ENCODE results near the gene FLT1. TPM values are rescaled to one million over a fixed set of nuclear protein-coding genes. Genes with fewer than 3 reads are reported as not detected.
A peak's percentile ranks its signal among the peaks of the same experiment; 100 is the strongest.

Gene FLT1
- total RNA-seq, 2 donors from 2014 or later = 3.0 to 12.7 TPM

DNA sequence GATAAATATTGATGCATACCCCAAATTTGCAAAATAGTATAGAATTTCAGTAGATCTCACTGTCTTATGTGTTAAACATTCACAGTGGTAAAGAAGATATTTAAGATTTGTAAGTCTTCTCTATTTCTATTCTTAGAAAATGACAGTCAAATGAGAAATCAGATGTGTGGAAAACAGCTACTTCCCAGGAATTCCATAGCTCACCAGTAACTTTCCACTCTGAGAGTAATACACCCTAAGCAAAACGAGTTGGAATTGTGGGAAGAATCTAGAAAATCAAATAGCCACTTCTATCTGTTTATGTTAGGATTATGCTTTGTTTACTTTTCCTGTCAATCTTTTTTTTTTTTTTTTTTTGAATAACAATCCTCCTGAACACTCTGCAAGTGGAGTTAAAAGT lies 69.1 kb downstream of the FLT1 start:
- H3K36me3 Mint-ChIP-seq (ENCODE audit: low read depth) = no peaks in the 10 kb centered on the region
- H3K4me1 Mint-ChIP-seq = peaks cover 9% of the 10 kb centered on the region
- no peak for ATAC-seq (replicated peaks)
- no peak overlapping the region for H3K4me3 Mint-ChIP-seq
- no peak overlapping the region for H3K27ac Mint-ChIP-seq
- peaks cover 5% of the 10 kb centered on the region for H3K27me3 Mint-ChIP-seq
- no peaks in the 10 kb centered on the region for H3K9me3 Mint-ChIP-seq

- Mint-ChIP-seq H3K4me3 (no peak overlapping the region), H3K4me1 (peaks cover 9% of the 10 kb centered on the region), H3K36me3 (ENCODE audit: low read depth) (no peaks in the 10 kb centered on the region), H3K27me3 (peaks cover 5% of the 10 kb centered on the region), H3K27ac (no peak overlapping the region), H3K9me3 (no peaks in the 10 kb centered on the region)
- no peak for ATAC-seq (replicated peaks)
These were observed 70.4 kb downstream of the FLT1 start for GRCh38 chr13:28424541-28424940.

DNA sequence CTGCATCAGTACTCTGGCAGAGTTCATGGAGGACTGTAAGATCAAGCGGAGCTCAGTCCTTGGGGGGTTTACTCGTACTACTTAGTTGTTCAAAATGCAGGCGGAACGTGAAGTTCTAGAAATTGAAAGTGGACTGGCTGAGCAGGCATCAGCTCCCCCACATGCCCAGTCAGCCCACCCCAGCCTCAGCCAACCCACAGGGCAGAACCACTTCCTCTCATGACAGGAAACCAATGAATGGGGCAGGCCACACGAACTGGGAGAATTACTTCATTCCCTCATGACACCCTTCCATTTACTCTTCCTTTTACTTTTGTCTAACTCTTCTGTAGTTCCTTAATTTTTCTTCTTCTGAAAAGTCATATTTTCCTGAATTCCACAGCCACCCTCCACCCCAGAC lies 71.9 kb downstream of the FLT1 start:
- peaks cover 5% of the 10 kb centered on the region for H3K27me3 Mint-ChIP-seq
- no peaks in the 10 kb centered on the region for H3K36me3 Mint-ChIP-seq (ENCODE audit: low read depth)
- ATAC-seq (replicated peaks) = peak; percentile 24
- H3K9me3 Mint-ChIP-seq = no peaks in the 10 kb centered on the region
- H3K4me3 Mint-ChIP-seq = peak overlapping the region; percentile 1
- H3K4me1 Mint-ChIP-seq = peaks cover 9% of the 10 kb centered on the region
- no peak overlapping the region for H3K27ac Mint-ChIP-seq

DNA sequence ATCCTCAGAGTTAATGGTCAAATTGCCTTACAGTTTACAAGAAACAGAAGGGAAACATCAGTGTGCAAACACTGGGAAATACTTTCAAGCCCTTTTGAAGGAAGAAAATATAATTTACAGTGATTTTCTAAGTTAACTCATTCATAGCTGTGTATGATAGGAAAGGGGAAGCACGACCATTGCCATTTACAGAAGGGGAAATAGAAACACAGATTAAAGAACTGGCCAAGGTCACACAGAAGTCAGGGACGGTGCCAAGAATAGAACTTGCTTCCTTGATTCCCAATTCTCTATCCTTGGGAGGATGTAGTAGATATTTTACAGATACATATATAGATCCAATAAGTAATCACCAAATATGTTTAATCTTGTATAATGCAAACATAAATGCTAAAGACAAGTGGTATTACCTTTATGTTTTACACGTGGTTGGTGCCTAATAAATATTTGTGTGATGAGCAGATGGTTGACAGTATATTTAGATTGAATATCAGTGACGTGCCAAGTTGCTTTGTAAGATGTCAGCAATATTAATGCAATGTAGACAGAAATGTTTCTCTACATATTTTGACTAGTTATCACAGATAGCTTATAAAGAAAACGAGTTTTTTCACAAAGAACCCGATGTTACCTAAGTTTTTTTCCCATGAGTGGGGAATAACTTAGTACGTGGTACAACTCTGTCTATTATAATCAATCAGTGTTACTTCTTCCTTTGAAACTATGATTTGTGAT lies 73.1 kb downstream of the FLT1 start:
- peaks cover 9% of the 10 kb centered on the region for H3K4me1 Mint-ChIP-seq
- no peaks in the 10 kb centered on the region for H3K36me3 Mint-ChIP-seq (ENCODE audit: low read depth)
- H3K9me3 Mint-ChIP-seq = no peaks in the 10 kb centered on the region
- no peak overlapping the region for H3K4me3 Mint-ChIP-seq
- H3K27ac Mint-ChIP-seq = no peak overlapping the region
- peaks cover 5% of the 10 kb centered on the region for H3K27me3 Mint-ChIP-seq
- no peak for ATAC-seq (replicated peaks)

- Mint-ChIP-seq H3K27me3 (no peaks in the 10 kb centered on the region), H3K9me3 (no peaks in the 10 kb centered on the region), H3K4me3 (no peak overlapping the region), H3K36me3 (ENCODE audit: low read depth) (no peaks in the 10 kb centered on the region), H3K27ac (no peak overlapping the region), H3K4me1 (peaks cover 9% of the 10 kb centered on the region)
- no peak for ATAC-seq (replicated peaks)
These were observed 74.2 kb downstream of the FLT1 start for GRCh38 chr13:28420704-28421103.

- H3K27me3 Mint-ChIP-seq = peaks cover 3% of the 10 kb centered on the region
- no peaks in the 10 kb centered on the region for H3K4me1 Mint-ChIP-seq
- no peak overlapping the region for H3K27ac Mint-ChIP-seq
- H3K4me3 Mint-ChIP-seq = no peak overlapping the region
- no peaks in the 10 kb centered on the region for H3K9me3 Mint-ChIP-seq
- peak; percentile 54 for ATAC-seq (replicated peaks)
- no peaks in the 10 kb centered on the region for H3K36me3 Mint-ChIP-seq (ENCODE audit: low read depth)
These were observed 78.9 kb downstream of the FLT1 start for GRCh38 chr13:28415994-28416421.

DNA sequence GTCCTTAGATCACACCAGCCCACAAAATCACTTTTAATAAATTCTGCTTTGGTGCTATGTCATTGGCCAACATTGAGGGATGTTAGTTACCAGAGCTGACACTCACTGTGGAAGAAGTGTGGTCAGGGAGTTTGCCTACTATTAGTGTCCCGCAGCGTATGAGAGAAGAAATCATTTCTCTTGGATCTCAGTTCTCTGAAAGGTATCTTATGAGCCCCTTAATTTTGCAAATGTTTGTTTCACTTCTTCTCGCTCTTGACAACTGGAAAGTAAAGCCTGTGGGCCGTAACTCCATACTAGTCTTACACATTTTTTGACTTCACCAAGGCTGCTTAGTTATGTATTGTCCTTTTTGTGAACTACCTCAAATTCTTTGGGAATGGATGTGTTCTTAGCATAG lies 80.9 kb downstream of the FLT1 start:
- H3K4me1 Mint-ChIP-seq = no peaks in the 10 kb centered on the region
- no peak overlapping the region for H3K27ac Mint-ChIP-seq
- peaks cover 12% of the 10 kb centered on the region for H3K27me3 Mint-ChIP-seq
- no peaks in the 10 kb centered on the region for H3K36me3 Mint-ChIP-seq (ENCODE audit: low read depth)
- ATAC-seq (replicated peaks) = no peak
- H3K4me3 Mint-ChIP-seq = no peak overlapping the region
- H3K9me3 Mint-ChIP-seq = no peaks in the 10 kb centered on the region

DNA sequence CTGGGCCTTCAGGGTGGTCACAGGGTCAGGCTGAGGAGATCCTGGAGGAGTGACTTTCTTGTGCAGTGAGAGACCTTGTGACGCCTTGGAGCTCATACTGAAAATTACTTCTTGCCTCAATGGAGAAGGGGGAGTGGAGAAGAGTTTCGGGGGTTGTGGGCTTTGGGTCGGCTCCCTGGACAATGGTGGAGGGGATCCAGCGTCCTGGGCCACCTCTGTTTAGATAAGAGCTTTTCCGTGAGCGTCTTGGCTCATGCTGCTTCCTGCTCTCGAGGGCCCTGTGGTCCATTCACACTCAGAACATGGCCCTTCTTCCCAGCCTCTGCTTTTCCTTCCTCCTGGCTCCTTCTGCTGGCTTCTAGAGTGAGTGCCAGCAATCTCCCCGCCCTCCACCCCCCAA lies 81.9 kb downstream of the FLT1 start:
- Mint-ChIP-seq H3K27me3 (peaks cover 16% of the 10 kb centered on the region), H3K4me3 (no peak overlapping the region), H3K9me3 (no peaks in the 10 kb centered on the region), H3K36me3 (ENCODE audit: low read depth) (no peaks in the 10 kb centered on the region), H3K4me1 (no peaks in the 10 kb centered on the region), H3K27ac (no peak overlapping the region)
- no peak for ATAC-seq (replicated peaks)

DNA sequence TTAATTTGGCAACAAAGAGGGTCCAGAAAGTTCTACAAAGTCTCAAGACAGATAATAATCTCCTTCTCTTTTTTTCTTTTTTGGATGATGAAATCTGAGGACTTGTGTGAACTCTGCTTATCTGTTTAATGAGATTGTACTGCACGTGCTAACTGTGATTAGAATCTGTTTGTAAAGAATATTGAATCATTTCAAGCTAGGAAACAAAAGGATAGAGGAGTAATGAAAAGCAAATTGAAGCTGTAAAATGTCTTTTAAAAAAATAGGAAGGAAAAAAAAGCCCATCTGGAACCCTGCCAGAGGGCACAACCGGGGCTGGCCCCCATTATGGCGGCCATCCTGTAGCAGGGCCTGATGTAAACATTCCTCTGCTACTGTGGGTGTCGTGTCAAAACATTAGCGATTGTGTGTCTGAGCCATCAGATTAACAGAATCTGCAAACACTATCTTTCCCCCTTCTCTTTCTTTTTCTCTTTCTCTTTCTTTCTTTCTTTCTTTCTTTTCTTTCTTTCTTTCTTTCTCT lies 83.0 kb downstream of the FLT1 start:
- no peak overlapping the region for H3K27ac Mint-ChIP-seq
- peaks cover 16% of the 10 kb centered on the region for H3K27me3 Mint-ChIP-seq
- no peak for ATAC-seq (replicated peaks)
- no peaks in the 10 kb centered on the region for H3K4me1 Mint-ChIP-seq
- no peaks in the 10 kb centered on the region for H3K36me3 Mint-ChIP-seq (ENCODE audit: low read depth)
- H3K9me3 Mint-ChIP-seq = no peaks in the 10 kb centered on the region
- no peak overlapping the region for H3K4me3 Mint-ChIP-seq

GRCh38 chr13:28410096-28410495 lies 84.8 kb downstream of the FLT1 start:
- Mint-ChIP-seq H3K36me3 (ENCODE audit: low read depth) (no peaks in the 10 kb centered on the region), H3K4me1 (no peaks in the 10 kb centered on the region), H3K4me3 (no peak overlapping the region)

GRCh38 chr13:28409648-28410047 lies 85.3 kb downstream of the FLT1 start:
- no peaks in the 10 kb centered on the region for H3K36me3 Mint-ChIP-seq (ENCODE audit: low read depth)
- peaks cover 16% of the 10 kb centered on the region for H3K27me3 Mint-ChIP-seq
- H3K27ac Mint-ChIP-seq = no peak overlapping the region

More at GRCh38 chr13:28410096-28410495, 84.8 kb downstream of the FLT1 start:
- Mint-ChIP-seq H3K27ac (no peak overlapping the region), H3K27me3 (peaks cover 16% of the 10 kb centered on the region), H3K9me3 (no peaks in the 10 kb centered on the region)
- ATAC-seq (replicated peaks) = no peak

GRCh38 chr13:28408863-28409262 lies 86.1 kb downstream of the FLT1 start:
- Mint-ChIP-seq H3K4me3 (no peak overlapping the region), H3K9me3 (no peaks in the 10 kb centered on the region), H3K27ac (no peak overlapping the region), H3K4me1 (no peaks in the 10 kb centered on the region), H3K36me3 (ENCODE audit: low read depth) (no peaks in the 10 kb centered on the region), H3K27me3 (peaks cover 16% of the 10 kb centered on the region)
- no peak for ATAC-seq (replicated peaks)

More at GRCh38 chr13:28409648-28410047, 85.3 kb downstream of the FLT1 start:
- H3K9me3 Mint-ChIP-seq = no peaks in the 10 kb centered on the region
- H3K4me3 Mint-ChIP-seq = no peak overlapping the region
- H3K4me1 Mint-ChIP-seq = no peaks in the 10 kb centered on the region
- ATAC-seq (replicated peaks) = no peak

- Mint-ChIP-seq H3K4me3 (no peak overlapping the region), H3K36me3 (ENCODE audit: low read depth) (no peaks in the 10 kb centered on the region), H3K4me1 (no peaks in the 10 kb centered on the region), H3K9me3 (no peaks in the 10 kb centered on the region), H3K27ac (no peak overlapping the region), H3K27me3 (peaks cover 16% of the 10 kb centered on the region)
- no peak for ATAC-seq (replicated peaks)
These were observed 86.6 kb downstream of the FLT1 start for GRCh38 chr13:28408235-28408848.

DNA sequence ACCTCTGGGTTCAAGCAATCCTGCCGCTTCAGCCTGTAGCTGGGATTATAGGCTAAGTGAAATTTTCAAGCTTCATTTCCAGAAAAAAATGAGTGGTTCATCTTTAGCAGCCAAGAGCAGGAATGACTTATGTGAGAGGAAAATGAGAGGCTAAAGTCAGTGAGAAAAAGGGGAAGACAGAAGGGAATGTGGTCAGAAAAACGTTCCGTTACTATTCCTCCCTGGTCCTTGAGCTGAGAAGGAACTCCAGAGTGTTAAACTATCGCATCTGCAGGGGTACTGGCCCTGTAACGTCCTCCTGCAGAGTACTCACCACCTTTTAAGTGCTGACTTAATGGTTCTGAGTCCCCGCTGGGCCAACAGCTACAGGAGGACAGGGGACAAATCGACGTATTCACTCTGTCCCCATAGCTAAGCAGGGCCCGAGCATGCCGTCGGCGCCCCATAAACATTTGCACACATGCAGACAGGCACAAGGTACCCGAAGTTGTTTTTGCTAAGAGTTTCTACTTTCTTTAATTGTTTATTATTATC lies 88.1 kb downstream of the FLT1 start:
- H3K4me1 Mint-ChIP-seq = no peaks in the 10 kb centered on the region
- H3K4me3 Mint-ChIP-seq = no peak overlapping the region
- no peaks in the 10 kb centered on the region for H3K9me3 Mint-ChIP-seq
- H3K27ac Mint-ChIP-seq = no peak overlapping the region
- peaks cover 13% of the 10 kb centered on the region for H3K27me3 Mint-ChIP-seq
- no peak for ATAC-seq (replicated peaks)
- H3K36me3 Mint-ChIP-seq (ENCODE audit: low read depth) = no peaks in the 10 kb centered on the region

GRCh38 chr13:28402057-28402381 lies 92.9 kb downstream of the FLT1 start:
- no peaks in the 10 kb centered on the region for H3K36me3 Mint-ChIP-seq (ENCODE audit: low read depth)
- no peak overlapping the region for H3K4me3 Mint-ChIP-seq
- no peaks in the 10 kb centered on the region for H3K9me3 Mint-ChIP-seq
- peaks cover 3% of the 10 kb centered on the region for H3K27me3 Mint-ChIP-seq
- H3K27ac Mint-ChIP-seq = no peak overlapping the region
- H3K4me1 Mint-ChIP-seq = peaks cover 4% of the 10 kb centered on the region
- no peak for ATAC-seq (replicated peaks)

All from activated T-helper 17 cell treated with anti-CD3 and anti-CD28 coated beads, Interleukin-2, amount 50 U/mL, for 72 hours (primary cell).